ENCODE measurements around the gene SREBF1. TPM values are rescaled to one million over a fixed set of nuclear protein-coding genes. Genes with fewer than 3 reads are reported as not detected.

Gene SREBF1
- total and polyA plus RNA-seq, 2 of the 8 experiments (the other 6 are each of a cell fraction or from before 2014, with no cell fraction given) = 28.6 to 70.8 TPM

DNA sequence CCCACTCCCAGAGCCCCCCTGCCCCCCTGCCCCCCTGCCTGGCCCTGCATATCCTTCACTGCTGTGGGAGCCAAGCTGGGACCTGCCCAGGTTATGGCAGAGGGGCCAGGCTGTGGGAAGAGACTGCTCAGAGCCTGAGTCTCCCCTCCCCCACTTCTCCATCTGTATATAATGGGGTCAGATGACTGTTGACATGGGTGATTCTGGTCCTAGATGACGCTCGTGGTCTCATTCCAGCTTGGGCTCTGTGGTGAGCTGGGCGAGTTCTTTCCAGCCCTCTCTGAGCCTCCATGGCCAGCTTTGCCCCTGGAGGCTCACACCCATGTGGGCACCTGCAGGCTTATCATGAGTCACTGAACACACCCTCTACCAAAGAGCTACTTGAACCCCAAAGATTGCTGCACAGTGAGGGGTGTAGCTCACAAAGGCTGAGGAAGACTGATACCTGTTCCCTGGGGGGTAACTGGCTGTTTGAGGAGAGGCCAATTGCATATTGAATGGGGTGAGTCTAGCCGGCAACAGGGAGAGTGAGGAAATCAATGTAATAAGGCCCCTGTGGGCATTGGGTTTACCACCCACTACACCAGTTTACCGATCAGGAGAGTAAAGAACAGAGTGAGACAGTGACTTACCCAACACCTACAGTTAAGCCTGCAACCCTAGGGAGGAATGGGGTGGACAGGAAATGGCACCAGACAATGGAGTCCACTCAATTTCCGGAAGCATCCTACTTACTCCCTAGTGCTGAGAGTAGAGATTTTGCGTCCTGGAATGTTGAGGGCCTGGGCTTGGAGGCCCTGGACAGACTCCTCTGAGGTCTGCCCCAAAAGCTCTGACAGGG is 4.2 kb upstream of the SREBF1 start:
- no peaks in the 10 kb centered on the region; a peak in 1 of 7 replicates for H3K27me3 ChIP-seq (replicated peaks in 1 of 4; ENCODE audit: control insufficient read depth in 3 of 4, extremely low read depth in 1 of 4, insufficient read depth in 3 of 4, low read length in 3 of 4)
- no peaks in the 10 kb centered on the region for H3K36me3 ChIP-seq (ENCODE audit: control insufficient read depth in 2 of 4, insufficient read depth in 4 of 4, low read length in 3 of 4)
- peak overlapping the region; percentile 59; the same call in 1 of the 2 replicates for H3K27ac ChIP-seq (ENCODE audit: low read depth, low read length)
- peak overlapping the region; percentile 42 for H4K5ac ChIP-seq (ENCODE audit: insufficient read length, low read depth, low read length)
- peak overlapping the region; percentile 44 for H2BK120ac ChIP-seq (replicated peaks; ENCODE audit: low read depth, low read length)
- H3K9ac ChIP-seq (replicated peaks in 1 of 4; ENCODE audit: extremely low read depth in 1 of 4, low read depth in 3 of 4, low read length in 3 of 4) = no peak overlapping the region; a peak in 1 of 7 replicates
- no peak for TF ChIP-seq ZNF274 (IDR thresholded peaks at IDR 0.05; ENCODE audit: borderline replicate concordance, extremely low read depth, low read length)
- TF ChIP-seq CEBPB (IDR thresholded peaks at IDR 0.05; ENCODE audit: low read depth, low read length) = no peak
- TF ChIP-seq ATF3 (IDR thresholded peaks at IDR 0.05; ENCODE audit: insufficient read depth, low read depth, low read length) = no peak
- H2AFZ ChIP-seq (ENCODE audit: low read length) = no peak overlapping the region
- peaks cover under 1% of the 10 kb centered on the region; the same call in 1 of the 2 replicates for H3K79me1 ChIP-seq (ENCODE audit: low read depth, low read length)
- peak overlapping the region; percentile 10; the same call in 1 of the 2 replicates for H2BK15ac ChIP-seq (ENCODE audit: low read length)
- H3K56ac ChIP-seq (replicated peaks; ENCODE audit: insufficient read length, low read depth, low read length) = no peak overlapping the region
- peak overlapping the region; percentile 24 for H3K4ac ChIP-seq (replicated peaks; ENCODE audit: insufficient read length, low read depth, low read length)
- peaks cover 10% of the 10 kb centered on the region for H3K23me2 ChIP-seq (ENCODE audit: low read depth, low read length)
- H3K4me2 ChIP-seq (ENCODE audit: insufficient read depth in 1 of 2, low read depth in 2 of 2, low read length in 2 of 2) = peak overlapping the region; percentile 74 to 86
- peaks cover 19 to 42% (median 33%) of the 10 kb centered on the region in 4 experiments for H3K4me1 ChIP-seq (replicated peaks in 1 of 4; ENCODE audit: control insufficient read depth in 3 of 4, insufficient read depth in 4 of 4, low read length in 3 of 4)
- H3K79me2 ChIP-seq (ENCODE audit: control insufficient read depth in 1 of 2, insufficient read depth in 2 of 2, low read length in 2 of 2) = peaks cover under 1 to 1% of the 10 kb centered on the region in 2 experiments; a peak in 3 of 4 replicates
- H2BK5ac ChIP-seq (ENCODE audit: low read depth, low read length) = peak overlapping the region; percentile 99
- H2BK12ac ChIP-seq (ENCODE audit: low read depth, low read length) = peak overlapping the region; percentile 93
- peak overlapping the region; percentile 96 for H4K91ac ChIP-seq (replicated peaks; ENCODE audit: insufficient read length, low read length)
- peaks cover 0 to 2% of the 10 kb centered on the region in 2 experiments for H4K20me1 ChIP-seq (replicated peaks in 1 of 2; ENCODE audit: control insufficient read depth in 1 of 2, insufficient read depth in 2 of 2, low read length in 2 of 2)
- FAIRE-seq (no peak), DNase-seq (ENCODE audit: low read depth in 1 of 2, low spot score in 2 of 2) (no peak)
- H3K9me3 ChIP-seq (ENCODE audit: insufficient read depth in 2 of 2, low read depth in 1 of 2, low read length in 1 of 2) = no peaks in the 10 kb centered on the region
- no peak overlapping the region for H3K23ac ChIP-seq (ENCODE audit: insufficient read length)
- no peak overlapping the region; the same call in 1 of the 2 replicates for H4K8ac ChIP-seq (ENCODE audit: extremely low read depth, insufficient read depth, low read length)
- H3K18ac ChIP-seq (ENCODE audit: extremely low read depth, low read length) = peak overlapping the region; percentile 100
- H2AK5ac ChIP-seq (ENCODE audit: low read depth, low read length) = peak overlapping the region; percentile 89
- 64% methylated on average over 7 of the region's 7 CpGs; no CpG with 5 or more reads in 1 of the 2 experiments for WGBS, 2 experiments (ENCODE audit: extremely low coverage in 1 of 2, insufficient coverage in 1 of 2, insufficient read length in 1 of 2, insufficient replicate concordance in 2 of 2, low coverage in 1 of 2, low lambda C conversion rate in 2 of 2, missing lambda C conversion rate in 1 of 2)
- H3K14ac ChIP-seq (ENCODE audit: insufficient read length) = no peak overlapping the region
- peak overlapping the region; percentile 95 for H2BK20ac ChIP-seq (ENCODE audit: low read length)
- H3K4me3 ChIP-seq (ENCODE audit: extremely low read depth in 1 of 4, insufficient read depth in 2 of 4, low read depth in 3 of 4, low read length in 4 of 4) = peak overlapping the region in 2 of 4 experiments; percentile 31 to 59; a peak in 3 of 8 replicates
- ChIA-PET POLR2A (ENCODE audit: partially characterized antibody) (interaction anchor here (0.6 to 8.8 kb wide), 20 partner anchors 7 to 156 kb away, joined by 3 to 122 read pairs (median 4); no protein-coding TSS in a partner anchor), CTCF (ENCODE audit: partially characterized antibody) (interaction anchor here (0.8 to 3.5 kb wide), 11 partner anchors 10 to 78 kb away, joined by 3 to 21 read pairs (median 4); no protein-coding TSS in a partner anchor)
